Measurements from ENCODE around the gene GCNT1.

- TF ChIP-seq ESRRG (CRISPR knock-in tag; IDR thresholded peaks at IDR 0.05) (no peak), SNAI2 (CRISPR knock-in tag; IDR thresholded peaks at IDR 0.05) (no peak), ZFP3 (CRISPR knock-in tag; IDR thresholded peaks at IDR 0.05) (no peak), TOX (CRISPR knock-in tag; IDR thresholded peaks at IDR 0.05; ENCODE audit: borderline replicate concordance) (no peak), PATZ1 (CRISPR knock-in tag; IDR thresholded peaks at IDR 0.05; ENCODE audit: borderline replicate concordance) (no peak), ARNTL (CRISPR knock-in tag; IDR thresholded peaks at IDR 0.05; ENCODE audit: borderline replicate concordance, low read depth) (no peak), ZC3H10 (CRISPR knock-in tag; IDR thresholded peaks at IDR 0.05) (no peak), ISL1 (CRISPR knock-in tag; IDR thresholded peaks at IDR 0.05) (no peak)
- TF ChIP-seq, protein P1, sequence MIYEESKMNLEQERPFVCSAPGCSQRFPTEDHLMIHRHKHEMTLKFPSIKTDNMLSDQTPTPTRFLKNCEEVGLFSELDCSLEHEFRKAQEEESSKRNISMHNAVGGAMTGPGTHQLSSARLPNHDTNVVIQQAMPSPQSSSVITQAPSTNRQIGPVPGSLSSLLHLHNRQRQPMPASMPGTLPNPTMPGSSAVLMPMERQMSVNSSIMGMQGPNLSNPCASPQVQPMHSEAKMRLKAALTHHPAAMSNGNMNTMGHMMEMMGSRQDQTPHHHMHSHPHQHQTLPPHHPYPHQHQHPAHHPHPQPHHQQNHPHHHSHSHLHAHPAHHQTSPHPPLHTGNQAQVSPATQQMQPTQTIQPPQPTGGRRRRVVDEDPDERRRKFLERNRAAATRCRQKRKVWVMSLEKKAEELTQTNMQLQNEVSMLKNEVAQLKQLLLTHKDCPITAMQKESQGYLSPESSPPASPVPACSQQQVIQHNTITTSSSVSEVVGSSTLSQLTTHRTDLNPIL (CRISPR knock-in tag; IDR thresholded peaks at IDR 0.05; ENCODE audit: low read depth): no peak
- TF ChIP-seq, protein P2, sequence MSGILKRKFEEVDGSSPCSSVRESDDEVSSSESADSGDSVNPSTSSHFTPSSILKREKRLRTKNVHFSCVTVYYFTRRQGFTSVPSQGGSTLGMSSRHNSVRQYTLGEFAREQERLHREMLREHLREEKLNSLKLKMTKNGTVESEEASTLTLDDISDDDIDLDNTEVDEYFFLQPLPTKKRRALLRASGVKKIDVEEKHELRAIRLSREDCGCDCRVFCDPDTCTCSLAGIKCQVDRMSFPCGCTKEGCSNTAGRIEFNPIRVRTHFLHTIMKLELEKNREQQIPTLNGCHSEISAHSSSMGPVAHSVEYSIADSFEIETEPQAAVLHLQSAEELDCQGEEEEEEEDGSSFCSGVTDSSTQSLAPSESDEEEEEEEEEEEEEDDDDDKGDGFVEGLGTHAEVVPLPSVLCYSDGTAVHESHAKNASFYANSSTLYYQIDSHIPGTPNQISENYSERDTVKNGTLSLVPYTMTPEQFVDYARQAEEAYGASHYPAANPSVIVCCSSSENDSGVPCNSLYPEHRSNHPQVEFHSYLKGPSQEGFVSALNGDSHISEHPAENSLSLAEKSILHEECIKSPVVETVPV (CRISPR knock-in tag; IDR thresholded peaks at IDR 0.05): no peak
Measured at GRCh38 chr9:76502746-76503145, 43.8 kb downstream of the GCNT1 start.
